Cardiac muscle cell (in vitro differentiated cells and primary cell): Measurements from ENCODE around the gene TYROBP. TPM values are rescaled to one million over a fixed set of nuclear protein-coding genes. Genes with fewer than 3 reads are reported as not detected.

Experiments
- DNase-seq, 2 donors: peaks; one replicate each; pipeline versions ENCODE4 v3.0.0 to v3.0.0-alpha.2; 2010 to 2017; ENCODE audit warnings: low read depth in 1 of 2, low spot score in 1 of 2
- H3K27ac ChIP-seq: fragments of 200-600 bp; sonication (generic); 2 replicates; pipeline ENCODE4 v1.5.1; 2016
- H3K27me3 ChIP-seq: fragments of 200-600 bp; sonication (generic); 2 replicates; pipeline ENCODE4 v1.6.0; 2016; ENCODE audit warnings: control low read depth
- H3K36me3 ChIP-seq: fragments of 200-600 bp; sonication (generic); 2 replicates; pipeline ENCODE4 v1.5.1; 2016; ENCODE audit warnings: control low read depth
- H3K4me1 ChIP-seq: fragments of 200-600 bp; sonication (generic); 2 replicates; pipeline ENCODE4 v1.8.1; 2017; ENCODE audit warnings: low read depth, mild to moderate bottlenecking, mixed run types
- H3K4me3 ChIP-seq: fragments of 200-600 bp; sonication (generic); 2 replicates; pipeline ENCODE4 v1.5.1; 2016; ENCODE audit warnings: mild to moderate bottlenecking
- H3K9me3 ChIP-seq: fragments of 200-600 bp; sonication (generic); 2 replicates; pipeline ENCODE4 v1.5.1; 2017; ENCODE audit warnings: low read depth, mild to moderate bottlenecking, control low read depth
- polyA plus RNA-seq: library from polyadenylated mRNA; unstranded; fragments of >200 nt; fragmentation: Nextera tagmentation; extraction: Ambion mirVana; gene quantifications from 2 replicates; pipeline ENCODE4 v1.2.1, GENCODE V29; 2016
- total RNA-seq: library from RNA; depleted of rRNA; stranded (reverse); fragments of >200 nt; gene quantifications from 2 replicates; pipeline ENCODE4 v1.2.3, GENCODE V29; 2016
- TF ChIP-seq, protein P1 (sequence below): IDR thresholded peaks from 2 replicates; pipeline ENCODE4 v1.5.1; 2012; ENCODE audit warnings: low read depth, mild to moderate bottlenecking, low read length

Gene TYROBP
- total and polyA plus RNA-seq, 2 experiments from 2014 or later: not detected

DNA sequence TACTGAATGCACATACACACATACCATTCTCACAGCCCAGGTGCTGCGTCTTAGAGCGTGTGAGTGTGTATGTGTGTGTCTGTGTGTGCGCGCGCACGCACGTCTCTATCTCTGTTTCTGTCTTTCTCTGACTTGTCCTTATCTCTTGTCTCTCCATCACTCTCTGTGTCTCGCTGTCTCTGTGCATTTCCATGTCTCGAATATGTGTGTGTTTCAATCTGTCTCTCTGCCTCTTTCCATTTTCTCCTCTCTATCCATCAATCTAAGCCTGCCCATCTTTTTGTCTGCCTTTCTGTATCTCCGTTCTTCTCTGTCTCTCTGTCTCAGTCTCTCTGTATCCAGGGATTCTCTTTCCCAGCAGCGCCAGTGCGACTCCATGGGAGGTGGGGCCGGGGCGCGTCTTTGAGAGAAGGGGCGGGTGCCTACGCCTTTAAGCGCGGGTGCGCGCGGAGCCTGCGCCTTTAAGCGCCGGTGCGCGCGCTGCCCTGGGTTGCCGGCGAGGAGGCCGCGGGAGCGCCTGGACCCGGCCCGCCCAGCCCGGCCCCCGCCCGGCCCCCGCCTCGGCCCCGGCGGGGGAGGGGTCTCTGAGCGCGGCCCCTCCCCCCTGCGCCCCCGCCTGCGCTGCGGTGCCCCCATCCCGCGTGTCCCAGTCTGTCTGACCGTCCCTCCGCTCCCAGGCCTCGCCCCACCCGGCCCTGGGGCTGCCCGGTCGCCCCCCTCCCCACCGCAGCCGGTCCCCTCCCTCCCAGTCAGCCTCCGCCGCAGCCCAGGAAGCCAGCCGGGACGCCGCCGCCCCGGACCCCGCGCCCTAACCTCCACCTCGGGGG, 28.0 kb upstream of the TYROBP start, which contains the start of gene LRFN3:
LRFN3 (plus strand) TSS at position 464 of the 827 bp plus-strand sequence. CDS start 3,052 bp downstream, outside the sequence.
- TF ChIP-seq, protein P1, sequence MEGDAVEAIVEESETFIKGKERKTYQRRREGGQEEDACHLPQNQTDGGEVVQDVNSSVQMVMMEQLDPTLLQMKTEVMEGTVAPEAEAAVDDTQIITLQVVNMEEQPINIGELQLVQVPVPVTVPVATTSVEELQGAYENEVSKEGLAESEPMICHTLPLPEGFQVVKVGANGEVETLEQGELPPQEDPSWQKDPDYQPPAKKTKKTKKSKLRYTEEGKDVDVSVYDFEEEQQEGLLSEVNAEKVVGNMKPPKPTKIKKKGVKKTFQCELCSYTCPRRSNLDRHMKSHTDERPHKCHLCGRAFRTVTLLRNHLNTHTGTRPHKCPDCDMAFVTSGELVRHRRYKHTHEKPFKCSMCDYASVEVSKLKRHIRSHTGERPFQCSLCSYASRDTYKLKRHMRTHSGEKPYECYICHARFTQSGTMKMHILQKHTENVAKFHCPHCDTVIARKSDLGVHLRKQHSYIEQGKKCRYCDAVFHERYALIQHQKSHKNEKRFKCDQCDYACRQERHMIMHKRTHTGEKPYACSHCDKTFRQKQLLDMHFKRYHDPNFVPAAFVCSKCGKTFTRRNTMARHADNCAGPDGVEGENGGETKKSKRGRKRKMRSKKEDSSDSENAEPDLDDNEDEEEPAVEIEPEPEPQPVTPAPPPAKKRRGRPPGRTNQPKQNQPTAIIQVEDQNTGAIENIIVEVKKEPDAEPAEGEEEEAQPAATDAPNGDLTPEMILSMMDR: no peak
- DNase-seq: peak; percentile 81 to 93
- Histone ChIP-seq H3K27ac (no peak within 1 kb of the TSS), H3K9me3 (no peaks in the 10 kb centered on the region), H3K27me3 (no peaks in the 10 kb centered on the region), H3K4me1 (peaks cover 6% of the 10 kb centered on the region), H3K36me3 (no peaks in the 10 kb centered on the region), H3K4me3 (peak within 1 kb of the TSS; percentile 93)

DNA sequence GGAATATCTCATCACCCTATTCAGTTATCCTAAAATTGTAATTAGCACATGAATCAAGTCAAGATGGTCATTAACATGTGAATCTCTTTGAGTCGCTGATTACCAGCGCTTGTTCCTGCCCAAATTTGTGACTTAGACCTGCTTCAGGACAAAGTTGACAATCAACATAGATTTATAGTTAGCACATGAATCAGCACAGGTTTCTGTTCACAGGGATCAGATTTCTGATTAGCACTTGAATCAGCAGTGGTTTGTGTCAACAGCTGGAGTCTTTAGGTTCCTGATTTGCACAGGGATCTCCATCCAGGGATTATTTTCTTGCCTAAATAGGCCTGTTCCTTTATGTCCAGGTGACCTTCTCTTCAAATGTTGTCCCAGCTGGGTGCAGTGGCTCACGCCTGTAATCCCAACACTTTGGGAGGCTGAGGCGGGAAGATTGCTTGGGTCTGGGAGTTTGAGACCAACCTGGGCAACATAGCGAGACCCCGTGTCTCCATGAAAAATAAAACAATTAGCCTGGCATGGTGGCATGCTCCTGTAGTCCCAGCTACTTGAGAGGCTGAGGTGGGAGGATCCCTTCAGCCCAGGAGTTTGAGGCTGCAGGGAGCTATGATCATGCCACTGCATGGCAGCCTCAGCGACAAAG, 24.3 kb upstream of the TYROBP start:
- Histone ChIP-seq H3K27ac (no peak overlapping the region), H3K27me3 (no peaks in the 10 kb centered on the region), H3K9me3 (no peaks in the 10 kb centered on the region), H3K4me3 (no peak overlapping the region), H3K36me3 (no peaks in the 10 kb centered on the region), H3K4me1 (peaks cover 6% of the 10 kb centered on the region)
- no peak for DNase-seq
- TF ChIP-seq, protein P1: no peak

DNA sequence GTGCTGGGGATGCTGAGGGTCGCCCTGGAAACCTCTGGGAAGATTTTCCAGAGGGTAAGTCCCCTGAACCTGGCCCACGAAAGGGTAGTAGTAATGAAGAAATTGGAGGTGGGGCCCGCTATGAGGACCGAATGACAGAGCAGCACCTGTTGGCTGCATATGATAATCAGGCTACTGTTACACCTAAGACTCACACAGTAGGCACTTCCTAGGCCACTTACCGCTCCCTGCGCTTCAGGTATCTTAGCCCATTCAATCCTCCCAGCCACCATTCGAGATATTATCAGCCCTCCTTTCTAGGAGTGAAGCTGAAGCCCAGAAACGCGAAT, 23.7 kb upstream of the TYROBP start:
- H3K4me1 ChIP-seq: peaks cover 6% of the 10 kb centered on the region
- H3K36me3 ChIP-seq: no peaks in the 10 kb centered on the region
- no peak overlapping the region for H3K27ac ChIP-seq
- no peak for DNase-seq
- no peaks in the 10 kb centered on the region for H3K27me3 ChIP-seq
- no peaks in the 10 kb centered on the region for H3K9me3 ChIP-seq
- TF ChIP-seq, protein P1: no peak
- no peak overlapping the region for H3K4me3 ChIP-seq

DNA sequence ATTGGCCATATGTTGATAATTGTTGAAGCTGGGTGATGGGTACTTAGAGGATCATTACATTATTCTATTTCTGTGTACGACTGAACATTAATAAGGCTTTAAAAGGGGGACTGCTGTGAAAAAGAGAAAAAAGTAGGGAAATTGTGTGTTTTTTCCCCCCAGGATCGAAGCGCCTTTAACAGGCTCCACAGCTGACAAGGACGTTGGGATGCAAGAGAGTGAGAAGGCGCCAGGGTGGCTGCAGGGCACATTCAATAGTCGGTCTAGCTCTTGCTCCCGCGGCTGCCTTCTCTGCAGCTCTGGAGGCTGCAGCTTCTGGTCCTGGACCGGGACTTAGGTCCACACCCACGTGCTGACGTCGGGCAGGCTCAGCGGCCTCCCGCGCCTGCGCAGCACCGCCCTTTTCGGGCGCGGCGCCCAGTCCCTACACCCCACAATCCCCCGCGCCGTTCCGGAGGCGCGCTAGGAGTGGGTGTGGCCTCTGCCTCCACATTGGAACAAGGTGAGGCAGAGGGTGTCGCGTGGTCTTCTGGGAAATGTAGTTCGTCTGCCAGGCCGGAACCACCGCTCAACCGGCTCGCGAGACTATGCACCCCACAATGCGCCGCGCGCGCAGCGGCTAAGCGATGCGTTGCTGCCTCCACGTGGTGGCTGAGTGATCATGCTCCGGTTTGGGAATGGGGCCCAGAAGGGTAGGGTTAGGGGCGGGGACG, 23.2 kb upstream of the TYROBP start:
- Histone ChIP-seq H3K4me1 (peaks cover 6% of the 10 kb centered on the region), H3K36me3 (no peaks in the 10 kb centered on the region), H3K9me3 (no peaks in the 10 kb centered on the region), H3K4me3 (peak overlapping the region; percentile 11), H3K27ac (no peak overlapping the region), H3K27me3 (no peaks in the 10 kb centered on the region)
- peak; percentile 100 for DNase-seq
- TF ChIP-seq, protein P1: peak; percentile 82

DNA sequence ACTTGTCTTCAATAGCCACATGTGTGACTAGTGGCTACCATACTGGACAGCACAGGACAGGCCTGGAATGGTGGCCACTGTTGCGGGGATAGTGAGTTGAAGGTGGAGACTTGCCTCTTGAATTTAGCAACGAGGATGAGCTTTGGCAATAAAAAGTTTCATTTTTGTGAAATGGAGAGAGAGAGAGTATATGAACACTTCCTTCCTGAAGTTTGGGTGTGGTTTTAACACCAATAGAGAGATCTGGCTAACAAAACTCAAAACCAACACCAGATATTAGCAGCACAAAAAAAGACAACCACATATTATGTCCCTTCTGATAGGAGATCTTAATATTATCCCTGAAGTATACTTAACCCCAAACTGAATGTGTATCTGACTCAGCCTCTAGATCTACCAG, 21.8 kb upstream of the TYROBP start:
- no peaks in the 10 kb centered on the region for H3K9me3 ChIP-seq
- no peaks in the 10 kb centered on the region for H3K36me3 ChIP-seq
- H3K27ac ChIP-seq: no peak overlapping the region
- DNase-seq: no peak
- H3K4me1 ChIP-seq: no peaks in the 10 kb centered on the region
- no peaks in the 10 kb centered on the region for H3K27me3 ChIP-seq
- H3K4me3 ChIP-seq: no peak overlapping the region
- TF ChIP-seq, protein P1: no peak
